IMR-90 (cell line): ENCODE measurements around the gene CPED1. TPM values are rescaled to one million over a fixed set of nuclear protein-coding genes. Genes with fewer than 3 reads are reported as not detected.

Source experiments
- ATAC-seq: fragments of 200-7000 bp; cut with Tn5 transposase; 2 replicates; pipeline ENCODE4 v1.9.1; 2020; ENCODE audit warnings: low read depth, mild to moderate bottlenecking, moderate library complexity
- BruUV-seq: library from RNA; stranded (reverse); fragments of 400-500 nt; replicated peaks from 2 replicates; lab custom pipeline; 2021; lab: Mats Ljungman, UMichigan
- CTCF ChIA-PET: fragments of 300-600 bp; formaldehyde crosslinking; extraction: SDS; loops from one replicate; lab custom pipeline; 2021; ENCODE audit warnings: antibody characterized with exemption; lab: Yijun Ruan, JAX
- POLR2A ChIA-PET: fragments of 300-600 bp; sonication (Branson Sonifier 250); formaldehyde crosslinking; loops from one replicate; lab custom pipeline; 2022; ENCODE audit warnings: antibody characterized with exemption; ENCODE audit not compliant: unreplicated experiment; lab: Charles Lee
- DNase-seq: peaks from one replicate; pipeline ENCODE4 v3.0.0; 2013
- H2AFZ ChIP-seq: replicated peaks from 2 replicates; pipeline ENCODE3; 2013; ENCODE audit warnings: low read length, mild to moderate bottlenecking; ENCODE audit not compliant: poor library complexity
- H2AK5ac ChIP-seq: 2 replicates; pipeline ENCODE4 v1.6.1; 2013; ENCODE audit warnings: low read depth, low read length, inconsistent platforms
- H2AK9ac ChIP-seq: replicated peaks from 2 replicates; pipeline ENCODE3; 2013; ENCODE audit warnings: mild to moderate bottlenecking, low read depth, low read length, moderate library complexity; ENCODE audit not compliant: poor library complexity
- H2BK120ac ChIP-seq: 2 replicates; pipeline ENCODE4 v1.6.1; 2013; ENCODE audit warnings: low read depth, low read length, inconsistent platforms
- H2BK15ac ChIP-seq: 3 replicates; pipeline ENCODE4 v1.6.1; 2013; ENCODE audit warnings: low read depth, low read length, inconsistent platforms
- H2BK20ac ChIP-seq: 2 replicates; pipeline ENCODE4 v1.6.1; 2013; ENCODE audit warnings: low read depth, mild to moderate bottlenecking, inconsistent platforms, low read length, moderate library complexity
- H2BK5ac ChIP-seq: 2 replicates; pipeline ENCODE4 v1.6.1; 2013; ENCODE audit warnings: mild to moderate bottlenecking, low read depth, low read length, inconsistent platforms; ENCODE audit not compliant: poor library complexity, severe bottlenecking
- H3K14ac ChIP-seq: replicated peaks from 2 replicates; pipeline ENCODE4 v1.6.1; 2013; ENCODE audit warnings: low read depth, low read length, inconsistent platforms
- H3K18ac ChIP-seq: 2 replicates; pipeline ENCODE4 v1.6.1; 2013; ENCODE audit warnings: low read depth, low read length, control low read depth
- H3K23ac ChIP-seq: 2 replicates; pipeline ENCODE4 v1.6.1; 2013; ENCODE audit warnings: low read depth, low read length, inconsistent platforms
- H3K27ac ChIP-seq: 2 replicates; pipeline ENCODE4 v1.5.1; 2013; ENCODE audit warnings: mild to moderate bottlenecking, control low read depth, low read length; ENCODE audit not compliant: insufficient read depth
- H3K27me3 ChIP-seq: 2 replicates; pipeline ENCODE4 v1.6.1; 2013; ENCODE audit warnings: low read length; ENCODE audit not compliant: control insufficient read depth, insufficient read depth
- H3K36me3 ChIP-seq: 2 replicates; pipeline ENCODE4 v1.6.1; 2013; ENCODE audit warnings: low read length, mixed read lengths; ENCODE audit not compliant: control insufficient read depth, insufficient read depth
- H3K4ac ChIP-seq: 2 replicates; pipeline ENCODE4 v1.6.1; 2013; ENCODE audit warnings: low read depth, low read length, inconsistent platforms
- H3K4me1 ChIP-seq: 2 replicates; pipeline ENCODE4 v1.6.1; 2013; ENCODE audit warnings: low read length, mixed read lengths; ENCODE audit not compliant: control insufficient read depth, insufficient read depth
- H3K4me2 ChIP-seq: 2 replicates; pipeline ENCODE4 v1.6.1; 2013; ENCODE audit warnings: low read depth, mild to moderate bottlenecking, control low read depth, low read length, moderate library complexity
- H3K4me3 ChIP-seq: 2 replicates; pipeline ENCODE4 v1.5.1; 2013; ENCODE audit warnings: low read depth, mild to moderate bottlenecking, control low read depth, low read length, moderate library complexity; ENCODE audit not compliant: insufficient read depth
- H3K56ac ChIP-seq: 2 replicates; pipeline ENCODE4 v1.6.1; 2013; ENCODE audit warnings: low read length, inconsistent platforms; ENCODE audit not compliant: insufficient read depth; ENCODE audit errors: extremely low read depth
- H3K79me1 ChIP-seq, 2 experiments: 2 replicates each; pipeline ENCODE4 v1.6.1; 2013; ENCODE audit warnings: low read length in 2 of 2, inconsistent platforms in 1 of 2, low read depth in 1 of 2
- H3K9ac ChIP-seq: 2 replicates; pipeline ENCODE4 v1.6.1; 2013; ENCODE audit warnings: low read depth, low read length, control low read depth
- H3K9me1 ChIP-seq: 2 replicates; pipeline ENCODE4 v1.6.1; 2013; ENCODE audit warnings: low read length, inconsistent platforms; ENCODE audit not compliant: insufficient read depth
- H3K9me3 ChIP-seq: 2 replicates; pipeline ENCODE4 v1.6.1; 2013; ENCODE audit warnings: low read length; ENCODE audit not compliant: control insufficient read depth, insufficient read depth
- H4K20me1 ChIP-seq: 2 replicates; pipeline ENCODE4 v1.6.1; 2013; ENCODE audit warnings: low read length, inconsistent platforms; ENCODE audit not compliant: insufficient read depth
- H4K5ac ChIP-seq: 2 replicates; pipeline ENCODE4 v1.6.1; 2013; ENCODE audit warnings: mild to moderate bottlenecking, low read depth, low read length, control low read depth
- H4K8ac ChIP-seq, 2 experiments: 2 replicates each; pipeline ENCODE4 v1.6.1; 2013; ENCODE audit warnings: low read depth in 2 of 2, low read length in 2 of 2, control low read depth in 1 of 2, inconsistent platforms in 1 of 2
- H4K91ac ChIP-seq: 2 replicates; pipeline ENCODE4 v1.6.1; 2013; ENCODE audit warnings: low read depth, low read length, inconsistent platforms; ENCODE audit not compliant: insufficient read depth
- BHLHE40 ChIP-seq: fragments of 150-350 bp; IDR thresholded peaks from 2 replicates; pipeline ENCODE4 v1.6.1; 2016; ENCODE audit warnings: mild to moderate bottlenecking, low read depth, low read length
- CEBPB ChIP-seq: IDR thresholded peaks from 2 replicates; pipeline ENCODE4 v1.6.1; 2012; ENCODE audit warnings: low read depth, low read length, improper control_type of control experiment
- CHD1 ChIP-seq: IDR thresholded peaks from 2 replicates; pipeline ENCODE4 v1.6.1; 2012; ENCODE audit warnings: low read depth, low read length, improper control_type of control experiment
- FOS ChIP-seq: fragments of 150-350 bp; IDR thresholded peaks from 2 replicates; pipeline ENCODE4 v1.6.1; 2016; ENCODE audit warnings: low read depth, low read length
- MAFK ChIP-seq: IDR thresholded peaks from 2 replicates; pipeline ENCODE4 v1.6.1; 2012; ENCODE audit warnings: low read depth, low read length, improper control_type of control experiment
- MAZ ChIP-seq: IDR thresholded peaks from 2 replicates; pipeline ENCODE4 v1.6.1; 2012; ENCODE audit warnings: low read depth, mild to moderate bottlenecking, low read length, improper control_type of control experiment, moderate library complexity, borderline replicate concordance
- MXI1 ChIP-seq: IDR thresholded peaks from 2 replicates; pipeline ENCODE4 v1.6.1; 2012; ENCODE audit warnings: low read depth, mild to moderate bottlenecking, low read length, moderate library complexity, borderline replicate concordance
- NFE2L2 ChIP-seq: fragments of 150-350 bp; IDR thresholded peaks from 2 replicates; pipeline ENCODE4 v1.6.1; 2016; ENCODE audit warnings: low read depth, mild to moderate bottlenecking, low read length
- POLR2A ChIP-seq: IDR thresholded peaks from 2 replicates; pipeline ENCODE4 v1.6.1; 2012; ENCODE audit warnings: mild to moderate bottlenecking, low read depth, low read length
- RAD21 ChIP-seq: IDR thresholded peaks from 2 replicates; pipeline ENCODE4 v1.6.1; 2012; ENCODE audit warnings: low read length, improper control_type of control experiment
- RCOR1 ChIP-seq: IDR thresholded peaks from 2 replicates; pipeline ENCODE4 v1.6.1; 2012; ENCODE audit warnings: mild to moderate bottlenecking, low read length, improper control_type of control experiment; ENCODE audit not compliant: insufficient replicate concordance
- RFX5 ChIP-seq: IDR thresholded peaks from 2 replicates; pipeline ENCODE4 v1.8.0; 2012; ENCODE audit warnings: low read depth, mild to moderate bottlenecking, low read length, moderate library complexity
- SMC3 ChIP-seq: fragments of 150-350 bp; IDR thresholded peaks from 2 replicates; pipeline ENCODE4 v1.6.1; 2016; ENCODE audit warnings: low read depth, mild to moderate bottlenecking, antibody characterized with exemption, low read length, moderate library complexity
- WGBS, 2 experiments: methylation state at CpG; one replicate each; pipeline versions ENCODE4 v1.1.5 to v1.1.7; 2013; ENCODE audit warnings: missing lambda C conversion rate in 2 of 2; ENCODE audit not compliant: insufficient read length in 1 of 2; ENCODE audit errors: extremely low coverage in 2 of 2; 5-methylcytosine and 5-hydroxymethylcytosine counted together
- dilution Hi-C: fragments of 300-500 bp; cut with HindIII; formaldehyde crosslinking; loops from one replicate; pipeline ENCODE4 v1.14.3; 2018; ENCODE audit warnings: low sequenced_read_pairs; ENCODE audit not compliant: unreplicated experiment
- in situ Hi-C: fragments of 300-500 bp; cut with MboI; formaldehyde crosslinking; loops from 3 replicates; pipeline ENCODE4 v1.14.3; 2019; ENCODE audit warnings: low sequenced_read_pairs, inconsistent platforms, mixed read lengths
- intact Hi-C: fragments of 100-400 bp; cut with micrococcal nuclease; formaldehyde crosslinking; loops from 2 replicates; pipeline ENCODE4 v1.10.0; 2022
- polyA plus RNA-seq, 3 experiments: library from polyadenylated mRNA; depleted of rRNA; stranded (reverse); fragments of >200 nt; gene quantifications; 2 replicates each; pipeline ENCODE4 v1.2.3, GENCODE V29; 2012; ENCODE audit warnings: low replicate concordance in 1 of 3
- total RNA-seq: library from RNA; depleted of rRNA; stranded (reverse); fragments of >200 nt; gene quantifications from 2 replicates; pipeline ENCODE4 v1.2.3, GENCODE V29; 2012
- TF ChIP-seq, protein P1 (sequence below): fragments of 150-350 bp; IDR thresholded peaks from 2 replicates; pipeline ENCODE4 v1.6.1; 2017; ENCODE audit warnings: mild to moderate bottlenecking, antibody characterized with exemption, low read length, low read depth
- TF ChIP-seq, protein P2 (sequence below): conservative IDR thresholded peaks from 2 replicates; pipeline ENCODE4 v1.5.1; 2012; ENCODE audit warnings: mild to moderate bottlenecking, low read depth, low read length, improper control_type of control experiment
- TF ChIP-seq, protein P3 (sequence below): fragments of 150-350 bp; IDR thresholded peaks from 2 replicates; pipeline ENCODE4 v1.6.1; 2016; ENCODE audit warnings: low read depth, mild to moderate bottlenecking, low read length, moderate library complexity, borderline replicate concordance

The CPED1 gene
- total and polyA plus RNA-seq, 2 of the 4 experiments (the other 2 are of a cell fraction) = 31.2 to 96.8 TPM

DNA sequence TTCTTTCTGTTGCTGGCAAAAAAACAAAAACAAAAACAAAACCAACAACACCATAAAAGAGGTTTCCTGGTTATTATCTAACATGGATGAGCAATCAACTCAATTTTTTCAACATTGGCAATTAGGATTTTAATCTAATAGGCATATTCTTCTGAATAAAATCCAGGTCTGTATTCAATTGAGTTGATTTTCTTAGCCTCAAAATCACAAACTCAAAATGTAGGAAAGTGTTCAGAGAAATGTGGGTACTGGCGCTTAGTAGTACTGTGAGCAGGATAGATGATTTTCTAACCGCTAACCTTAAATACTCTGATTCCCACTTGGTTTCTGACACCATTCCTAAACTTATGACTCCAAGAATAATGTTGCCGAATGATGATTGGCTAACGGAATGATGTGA is 345.9 kb downstream of the CPED1 start:
- Histone ChIP-seq H2AK9ac (no peak overlapping the region), H2BK120ac (no peak overlapping the region), H3K4ac (no peak overlapping the region), H3K23ac (no peak overlapping the region), H3K36me3 (no peaks in the 10 kb centered on the region; the same call in 1 of the 2 replicates), H3K9me1 (peaks cover 4% of the 10 kb centered on the region), H4K91ac (no peak overlapping the region), H2BK20ac (no peak overlapping the region), H3K4me1 (no peaks in the 10 kb centered on the region; the same call in 1 of the 2 replicates), H3K18ac (no peak overlapping the region), H2AK5ac (no peak overlapping the region), H3K4me2 (no peak overlapping the region), H4K20me1 (no peaks in the 10 kb centered on the region), H3K56ac (no peak overlapping the region), H3K27me3 (peaks cover 10% of the 10 kb centered on the region; the same call in 1 of the 2 replicates), H3K14ac (no peak overlapping the region), H4K8ac (no peak overlapping the region), H3K9me3 (no peaks in the 10 kb centered on the region), H3K79me1 (peaks cover 0 to 4% of the 10 kb centered on the region in 2 experiments; a peak in 1 of 4 replicates), H2BK15ac (no peak overlapping the region), H3K4me3 (no peak overlapping the region), H2AFZ (no peak overlapping the region), H2BK5ac (no peak overlapping the region), H3K9ac (no peak overlapping the region), H4K5ac (no peak overlapping the region), H3K27ac (no peak overlapping the region)
- TF ChIP-seq CEBPB (no peak), NFE2L2 (no peak), MAFK (no peak), CHD1 (no peak), RCOR1 (no peak), FOS (no peak), MXI1 (no peak), RAD21 (no peak), POLR2A (no peak), SMC3 (no peak), MAZ (no peak), RFX5 (no peak), BHLHE40 (no peak)
- TF ChIP-seq, protein P1, sequence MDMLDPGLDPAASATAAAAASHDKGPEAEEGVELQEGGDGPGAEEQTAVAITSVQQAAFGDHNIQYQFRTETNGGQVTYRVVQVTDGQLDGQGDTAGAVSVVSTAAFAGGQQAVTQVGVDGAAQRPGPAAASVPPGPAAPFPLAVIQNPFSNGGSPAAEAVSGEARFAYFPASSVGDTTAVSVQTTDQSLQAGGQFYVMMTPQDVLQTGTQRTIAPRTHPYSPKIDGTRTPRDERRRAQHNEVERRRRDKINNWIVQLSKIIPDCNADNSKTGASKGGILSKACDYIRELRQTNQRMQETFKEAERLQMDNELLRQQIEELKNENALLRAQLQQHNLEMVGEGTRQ = no peak
- TF ChIP-seq, protein P2, sequence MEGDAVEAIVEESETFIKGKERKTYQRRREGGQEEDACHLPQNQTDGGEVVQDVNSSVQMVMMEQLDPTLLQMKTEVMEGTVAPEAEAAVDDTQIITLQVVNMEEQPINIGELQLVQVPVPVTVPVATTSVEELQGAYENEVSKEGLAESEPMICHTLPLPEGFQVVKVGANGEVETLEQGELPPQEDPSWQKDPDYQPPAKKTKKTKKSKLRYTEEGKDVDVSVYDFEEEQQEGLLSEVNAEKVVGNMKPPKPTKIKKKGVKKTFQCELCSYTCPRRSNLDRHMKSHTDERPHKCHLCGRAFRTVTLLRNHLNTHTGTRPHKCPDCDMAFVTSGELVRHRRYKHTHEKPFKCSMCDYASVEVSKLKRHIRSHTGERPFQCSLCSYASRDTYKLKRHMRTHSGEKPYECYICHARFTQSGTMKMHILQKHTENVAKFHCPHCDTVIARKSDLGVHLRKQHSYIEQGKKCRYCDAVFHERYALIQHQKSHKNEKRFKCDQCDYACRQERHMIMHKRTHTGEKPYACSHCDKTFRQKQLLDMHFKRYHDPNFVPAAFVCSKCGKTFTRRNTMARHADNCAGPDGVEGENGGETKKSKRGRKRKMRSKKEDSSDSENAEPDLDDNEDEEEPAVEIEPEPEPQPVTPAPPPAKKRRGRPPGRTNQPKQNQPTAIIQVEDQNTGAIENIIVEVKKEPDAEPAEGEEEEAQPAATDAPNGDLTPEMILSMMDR = no peak
- TF ChIP-seq, protein P3, sequence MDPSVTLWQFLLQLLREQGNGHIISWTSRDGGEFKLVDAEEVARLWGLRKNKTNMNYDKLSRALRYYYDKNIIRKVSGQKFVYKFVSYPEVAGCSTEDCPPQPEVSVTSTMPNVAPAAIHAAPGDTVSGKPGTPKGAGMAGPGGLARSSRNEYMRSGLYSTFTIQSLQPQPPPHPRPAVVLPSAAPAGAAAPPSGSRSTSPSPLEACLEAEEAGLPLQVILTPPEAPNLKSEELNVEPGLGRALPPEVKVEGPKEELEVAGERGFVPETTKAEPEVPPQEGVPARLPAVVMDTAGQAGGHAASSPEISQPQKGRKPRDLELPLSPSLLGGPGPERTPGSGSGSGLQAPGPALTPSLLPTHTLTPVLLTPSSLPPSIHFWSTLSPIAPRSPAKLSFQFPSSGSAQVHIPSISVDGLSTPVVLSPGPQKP = no peak
- DNase-seq (no peak), ATAC-seq (no peak)
- CTCF ChIA-PET = no interaction called here
- no CpG with 5 or more reads among the region's 4 CpGs for WGBS, 2 experiments
- dilution Hi-C loops (no loop called here), in situ Hi-C loops (loop anchor here (25.0 kb wide), 2 partner anchors 197 to 347 kb away; partner anchors contain the start of gene CPED1), intact Hi-C loops (loop anchor here (10.0 kb wide), 1 partner anchor 530 kb away; no protein-coding TSS in a partner anchor)
- POLR2A ChIA-PET = no interaction called here
- no TSS peak for BruUV-seq
